Stomach (tissue), 9 donors: Measurements from ENCODE around the gene SNAPC2. TPM values are rescaled to one million over a fixed set of nuclear protein-coding genes. Genes with fewer than 3 reads are reported as not detected.

Experiments
- DNase-seq, 2 donors: peaks; one replicate each; pipeline versions ENCODE4 v3.0.0 to v3.0.0-alpha.2; 2013 to 2019
- H3K27ac ChIP-seq, 5 donors: fragments of 200-600 bp in 4 of 5; sonication (generic) in 4 of 5; one replicate each; pipeline ENCODE4 v1.5.1; 2013 to 2019; ENCODE audit warnings: mild to moderate bottlenecking in 1 of 5, moderate library complexity in 1 of 5
- H3K27me3 ChIP-seq, 3 donors: fragments of 200-600 bp; sonication (generic); one replicate each; pipeline ENCODE4 v1.5.1; 2017 to 2019; ENCODE audit warnings: mixed run types in 1 of 3
- H3K36me3 ChIP-seq, 4 donors: fragments of 200-600 bp; sonication (generic); 1 replicate in 3 of 4; 2 replicates in 1 of 4; pipeline ENCODE4 v1.5.1; 2016 to 2019
- H3K4me1 ChIP-seq, 4 donors: fragments of 200-600 bp; sonication (generic); one replicate each; pipeline ENCODE4 v1.5.1; 2016 to 2019
- H3K4me3 ChIP-seq, 4 donors: fragments of 200-600 bp; sonication (generic) in 3 of 4; one replicate each; pipeline ENCODE4 v1.5.1; 2016 to 2019; ENCODE audit warnings: mild to moderate bottlenecking in 1 of 4
- H3K9me3 ChIP-seq, 4 donors: fragments of 200-600 bp; sonication (generic); one replicate each; pipeline ENCODE4 v1.5.1; 2016 to 2019
- CTCF ChIP-seq, 7 experiments: fragments of 450-650 bp in 4 of 7; fragments of 200-600 bp in 3 of 7; sonication (generic) in 3 of 7; IDR thresholded peaks; one replicate each; pipeline ENCODE4 v1.5.1; 2016 to 2019; ENCODE audit warnings: antibody characterized with exemption in 7 of 7, control low read depth in 2 of 7, mild to moderate bottlenecking in 1 of 7
- EP300 ChIP-seq: sonication (generic); formaldehyde crosslinking; IDR thresholded peaks from one replicate; pipeline ENCODE4 v1.6.1; 2017; ENCODE audit warnings: antibody characterized with exemption
- POLR2A ChIP-seq, 4 donors: fragments of 450-650 bp; IDR thresholded peaks; one replicate each; pipeline ENCODE4 v1.6.1; 2016; ENCODE audit warnings: antibody characterized with exemption in 4 of 4, control low read depth in 2 of 4, mild to moderate bottlenecking in 1 of 4, moderate library complexity in 1 of 4
- POLR2AphosphoS5 ChIP-seq, 3 donors: sonication (generic); formaldehyde crosslinking; IDR thresholded peaks; one replicate each; pipeline ENCODE4 v1.6.1; 2016; ENCODE audit warnings: antibody characterized with exemption in 3 of 3
- WGBS, 5 donors: extraction: QIAGEN DNeasy Blood & Tissue Kit in 3 of 5; methylation state at CpG; one replicate each; pipeline versions ENCODE4 v1.1.5 to v1.1.7; 2013 to 2018; 5-methylcytosine and 5-hydroxymethylcytosine counted together
- intact Hi-C: fragments of 100-400 bp; cut with DNase I; formaldehyde crosslinking; loops from one replicate; pipeline ENCODE4 v1.15.1; 2023; ENCODE audit warnings: low total_unique reads
- polyA plus RNA-seq, 3 donors: library from polyadenylated mRNA; stranded (reverse); fragments of 200-250 nt; gene quantifications; one replicate each; pipeline ENCODE4 v1.2.3, GENCODE V29; 2013
- total RNA-seq, 5 donors: library from RNA; depleted of rRNA; stranded (reverse); fragments of >200 nt; gene quantifications; one replicate each; pipeline versions ENCODE4 v1.1.0 to v1.2.3, GENCODE V29; 2014 to 2016
- donor health status: healthy with polysubstance abuse.
- donor health status: Bipolar disorder and iron deficiency.
- donor health status: healthy.

The SNAPC2 gene
- total and polyA plus RNA-seq, 8 donors = 2.3 to 22.8 (median 14.9) TPM

GRCh38 chr19:7895565-7895964, 24.6 kb upstream of the SNAPC2 start:
- 79 to 92% (median 85%) methylated on average over 12 to 13 of the region's 13 CpGs for WGBS, 5 donors
- H3K9me3 ChIP-seq = no peaks in the 10 kb centered on the region
- H3K4me1 ChIP-seq = peaks cover 0 to 14% (median 5%) of the 10 kb centered on the region in 4 donors
- no peak overlapping the region for H3K27ac ChIP-seq
- DNase-seq = no peak
- H3K27me3 ChIP-seq = peaks cover 0 to 46% (median 0%) of the 10 kb centered on the region in 3 donors
- TF ChIP-seq POLR2A (IDR thresholded peaks at IDR 0.05) (no peak), CTCF (IDR thresholded peaks at IDR 0.05) (no peak), EP300 (no peak), POLR2AphosphoS5 (IDR thresholded peaks at IDR 0.05) (no peak)
- peaks cover 0 to 19% (median 11%) of the 10 kb centered on the region in 4 donors for H3K36me3 ChIP-seq
- H3K4me3 ChIP-seq = no peak overlapping the region
- intact Hi-C loops = no loop called here

GRCh38 chr19:7897292-7897691, 22.8 kb upstream of the SNAPC2 start:
- WGBS, 5 donors = 84 to 92% (median 85%) methylated on average over 11 of the region's 11 CpGs
- intact Hi-C loops = no loop called here

GRCh38 chr19:7898967-7899366, 21.2 kb upstream of the SNAPC2 start:
- Histone ChIP-seq H3K4me1 (peaks cover 5 to 24% (median 16%) of the 10 kb centered on the region in 4 donors), H3K36me3 (peaks cover 0 to 20% (median 11%) of the 10 kb centered on the region in 4 donors), H3K9me3 (no peaks in the 10 kb centered on the region), H3K27ac (no peak overlapping the region), H3K4me3 (no peak overlapping the region), H3K27me3 (peaks cover 0 to 17% (median 0%) of the 10 kb centered on the region in 3 donors)
- WGBS, 5 donors = 91 to 97% (median 94%) methylated on average over 16 of the region's 16 CpGs
- TF ChIP-seq POLR2AphosphoS5 (IDR thresholded peaks at IDR 0.05) (no peak), EP300 (no peak)
- DNase-seq = no peak
- intact Hi-C loops = no loop called here

More at GRCh38 chr19:7897292-7897691, 22.8 kb upstream of the SNAPC2 start:
- H3K27ac ChIP-seq = no peak overlapping the region
- H3K4me1 ChIP-seq = peaks cover 0 to 16% (median 8%) of the 10 kb centered on the region in 4 donors
- no peaks in the 10 kb centered on the region for H3K9me3 ChIP-seq
- H3K36me3 ChIP-seq = peaks cover 0 to 20% (median 11%) of the 10 kb centered on the region in 4 donors
- no peak for DNase-seq
- no peak overlapping the region for H3K4me3 ChIP-seq
- TF ChIP-seq POLR2AphosphoS5 (IDR thresholded peaks at IDR 0.05) (no peak), CTCF (IDR thresholded peaks at IDR 0.05) (no peak), EP300 (no peak), POLR2A (IDR thresholded peaks at IDR 0.05) (no peak)
- peaks cover 0 to 33% (median 0%) of the 10 kb centered on the region in 3 donors for H3K27me3 ChIP-seq

- WGBS, 5 donors = 92 to 95% (median 93%) methylated on average over 20 to 34 of the region's 34 CpGs
- Histone ChIP-seq H3K27ac (no peak overlapping the region), H3K9me3 (no peaks in the 10 kb centered on the region), H3K4me1 (peaks cover 10 to 23% (median 21%) of the 10 kb centered on the region in 4 donors), H3K27me3 (peaks cover 0 to 8% (median 0%) of the 10 kb centered on the region in 3 donors), H3K36me3 (peaks cover 0 to 20% (median 12%) of the 10 kb centered on the region in 4 donors), H3K4me3 (no peak overlapping the region)
- no peak for TF ChIP-seq EP300
- intact Hi-C loops = no loop called here
- DNase-seq = no peak
Observed at GRCh38 chr19:7899751-7900378, 20.3 kb upstream of the SNAPC2 start.

- Histone ChIP-seq H3K9me3 (no peaks in the 10 kb centered on the region), H3K27ac (no peak overlapping the region), H3K36me3 (peaks cover 0 to 22% (median 16%) of the 10 kb centered on the region in 4 donors), H3K27me3 (peaks cover 0 to 2% (median 0%) of the 10 kb centered on the region in 3 donors), H3K4me1 (peaks cover 16 to 26% (median 22%) of the 10 kb centered on the region in 4 donors), H3K4me3 (no peak overlapping the region)
- WGBS, 5 donors = 72 to 87% (median 85%) methylated on average over 13 to 21 of the region's 21 CpGs
- TF ChIP-seq EP300 (no peak), CTCF (IDR thresholded peaks at IDR 0.05) (no peak), POLR2A (IDR thresholded peaks at IDR 0.05) (no peak), POLR2AphosphoS5 (IDR thresholded peaks at IDR 0.05) (no peak)
- intact Hi-C loops = no loop called here
- no peak for DNase-seq
Observed at GRCh38 chr19:7900401-7900870, 19.7 kb upstream of the SNAPC2 start.
